HAP-1 (cell line): ENCODE measurements around the gene TMC2.

ENCODE experiments used
- DNase-seq, 2 experiments: peaks; one replicate each; pipeline ENCODE4 v3.0.0-alpha.2; 2016 to 2020; ENCODE audit warnings: low spot score in 2 of 2
- H3K27me3 ChIP-seq: fragments of 250-450 bp; sonication (Bioruptor Pico); 2 replicates; pipeline ENCODE4 v1.5.1; 2020; ENCODE audit warnings: low read depth, mild to moderate bottlenecking, moderate library complexity
- H3K36me3 ChIP-seq: fragments of 250-450 bp; sonication (Bioruptor Pico); replicated peaks from 2 replicates; pipeline ENCODE4 v1.5.1; 2020; ENCODE audit warnings: mild to moderate bottlenecking
- H3K4me1 ChIP-seq: fragments of 250-450 bp; sonication (Bioruptor Pico); 2 replicates; pipeline ENCODE4 v1.5.1; 2020; ENCODE audit warnings: mild to moderate bottlenecking
- H3K4me3 ChIP-seq: fragments of 250-450 bp; sonication (Bioruptor Pico); 2 replicates; pipeline ENCODE4 v1.5.1; 2020; ENCODE audit warnings: mild to moderate bottlenecking, moderate library complexity
- H3K9me3 ChIP-seq: fragments of 250-450 bp; sonication (Bioruptor Pico); 2 replicates; pipeline ENCODE4 v1.5.1; 2020; ENCODE audit warnings: mild to moderate bottlenecking, moderate library complexity
- in situ Hi-C: fragments of 300-500 bp; cut with MboI; formaldehyde crosslinking; loops from 3 replicates; pipeline ENCODE4 v1.14.3; 2020; ENCODE audit warnings: low sequenced_read_pairs, inconsistent platforms, mixed read lengths

TMC2 gene

GRCh38 chr20:2690718-2691117 is 154.3 kb downstream of the TMC2 start:
- no peaks in the 10 kb centered on the region for H3K9me3 ChIP-seq
- no peaks in the 10 kb centered on the region for H3K36me3 ChIP-seq
- no peak for DNase-seq
- peaks cover 2% of the 10 kb centered on the region; the same call in 1 of the 2 replicates for H3K27me3 ChIP-seq
- in situ Hi-C loops: no loop called here
- H3K4me1 ChIP-seq: peaks cover 5% of the 10 kb centered on the region; the same call in 1 of the 2 replicates
- H3K4me3 ChIP-seq: no peak overlapping the region

DNA sequence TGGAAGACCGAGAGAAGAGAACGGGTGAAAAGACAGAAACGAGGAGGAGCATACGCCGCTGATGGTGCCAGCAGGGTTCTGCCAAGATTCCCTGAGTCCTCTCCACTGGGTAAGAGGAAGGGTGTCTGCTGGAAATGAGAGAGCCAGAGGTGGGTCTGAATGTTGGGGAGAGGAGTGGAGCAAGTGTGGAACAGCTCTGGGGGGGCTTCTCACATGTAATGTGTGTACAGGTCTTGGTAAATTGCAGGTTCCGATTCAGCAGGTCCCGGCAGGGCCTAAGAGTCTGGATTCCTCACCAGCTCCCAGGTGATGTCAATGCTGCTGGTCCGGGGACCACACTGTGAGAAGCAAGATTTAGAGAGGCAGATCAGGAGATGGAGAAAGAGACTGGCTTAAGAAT is 154.8 kb downstream of the TMC2 start:
- Histone ChIP-seq H3K27me3 (peaks cover 2% of the 10 kb centered on the region; the same call in 1 of the 2 replicates), H3K36me3 (no peaks in the 10 kb centered on the region), H3K4me1 (peaks cover 5% of the 10 kb centered on the region; the same call in 1 of the 2 replicates), H3K9me3 (no peaks in the 10 kb centered on the region), H3K4me3 (no peak overlapping the region)
- DNase-seq: no peak
- in situ Hi-C loops: no loop called here
